ENCODE measurements around the gene CLPSL2. TPM values are rescaled to one million over a fixed set of nuclear protein-coding genes. Genes with fewer than 3 reads are reported as not detected.

CLPSL2 gene
- total RNA-seq, 1 donor from 2014 or later = not detected

- DNase-seq = no peak
- H3K27ac Mint-ChIP-seq (ENCODE audit: unreplicated experiment) = no peak overlapping the region
- no peak for TF ChIP-seq CTCF (IDR thresholded peaks at IDR 0.05; ENCODE audit: partially characterized antibody, unreplicated experiment)
- H3K36me3 Mint-ChIP-seq (ENCODE audit: unreplicated experiment) = no peaks in the 10 kb centered on the region
- H3K4me3 Mint-ChIP-seq (ENCODE audit: unreplicated experiment) = no peak overlapping the region
- no peaks in the 10 kb centered on the region for H3K27me3 Mint-ChIP-seq (ENCODE audit: unreplicated experiment)
- peaks cover 5% of the 10 kb centered on the region for H3K9me3 Mint-ChIP-seq (ENCODE audit: unreplicated experiment)
- peaks cover 11% of the 10 kb centered on the region for H3K4me1 Mint-ChIP-seq (ENCODE audit: low read depth, unreplicated experiment)
These were observed 19.2 kb downstream of the CLPSL2 start for GRCh38 chr6:35795453-35796071.

- H3K27ac Mint-ChIP-seq (ENCODE audit: unreplicated experiment) = no peak overlapping the region
These were observed 19.8 kb downstream of the CLPSL2 start for GRCh38 chr6:35796236-35796635.

DNA sequence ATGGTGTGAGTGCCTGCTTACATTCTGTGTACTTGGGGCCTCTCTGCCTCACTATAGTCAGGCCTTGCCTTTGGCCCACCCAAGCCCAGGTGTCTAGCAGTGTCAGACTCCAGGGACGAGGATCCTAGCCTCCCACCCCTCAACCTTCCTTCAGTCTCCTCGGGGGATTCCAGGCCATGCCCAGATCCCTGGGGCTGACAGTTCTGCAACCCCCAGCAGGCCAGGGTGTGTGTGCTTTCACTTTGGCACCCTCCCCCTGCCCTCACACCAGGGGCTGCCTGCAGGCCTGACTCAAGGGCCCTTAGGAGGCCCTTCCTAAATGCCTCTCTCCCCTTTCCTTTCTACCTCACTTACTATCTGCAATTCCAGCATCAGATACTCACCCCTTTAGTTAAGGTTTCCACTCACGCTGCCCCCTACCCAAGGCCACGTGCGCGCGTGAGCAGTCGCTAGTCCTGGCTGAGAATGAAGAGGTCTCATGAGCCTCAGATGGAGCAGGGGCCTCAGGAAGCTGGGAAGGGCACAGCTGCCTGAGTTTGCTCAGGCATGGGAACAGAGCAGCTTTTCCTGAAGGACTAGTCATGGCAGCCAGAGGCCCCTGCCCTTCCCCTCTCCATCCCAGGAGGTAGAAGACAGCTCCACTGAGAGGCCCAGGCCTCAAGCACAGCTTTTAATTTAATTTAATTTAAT, 21.6 kb downstream of the CLPSL2 start:
- Mint-ChIP-seq H3K27me3 (ENCODE audit: unreplicated experiment) (no peaks in the 10 kb centered on the region), H3K36me3 (ENCODE audit: unreplicated experiment) (no peaks in the 10 kb centered on the region), H3K4me3 (ENCODE audit: unreplicated experiment) (no peak overlapping the region), H3K9me3 (ENCODE audit: unreplicated experiment) (peaks cover 5% of the 10 kb centered on the region), H3K27ac (ENCODE audit: unreplicated experiment) (no peak overlapping the region), H3K4me1 (ENCODE audit: low read depth, unreplicated experiment) (peaks cover 11% of the 10 kb centered on the region)
- DNase-seq = peak; percentile 31
- no peak for TF ChIP-seq CTCF (IDR thresholded peaks at IDR 0.05; ENCODE audit: partially characterized antibody, unreplicated experiment)

More at GRCh38 chr6:35796236-35796635, 19.8 kb downstream of the CLPSL2 start:
- Mint-ChIP-seq H3K27me3 (ENCODE audit: unreplicated experiment) (no peaks in the 10 kb centered on the region), H3K9me3 (ENCODE audit: unreplicated experiment) (peaks cover 5% of the 10 kb centered on the region), H3K4me1 (ENCODE audit: low read depth, unreplicated experiment) (peaks cover 11% of the 10 kb centered on the region), H3K4me3 (ENCODE audit: unreplicated experiment) (no peak overlapping the region), H3K36me3 (ENCODE audit: unreplicated experiment) (no peaks in the 10 kb centered on the region)
- TF ChIP-seq CTCF (IDR thresholded peaks at IDR 0.05; ENCODE audit: partially characterized antibody, unreplicated experiment) = no peak
- no peak for DNase-seq

GRCh38 chr6:35798706-35799105, 22.3 kb downstream of the CLPSL2 start:
- TF ChIP-seq CTCF (IDR thresholded peaks at IDR 0.05; ENCODE audit: partially characterized antibody, unreplicated experiment) = no peak
- Mint-ChIP-seq H3K27me3 (ENCODE audit: unreplicated experiment) (no peaks in the 10 kb centered on the region), H3K9me3 (ENCODE audit: unreplicated experiment) (peaks cover 3% of the 10 kb centered on the region), H3K4me3 (ENCODE audit: unreplicated experiment) (no peak overlapping the region), H3K27ac (ENCODE audit: unreplicated experiment) (no peak overlapping the region), H3K4me1 (ENCODE audit: low read depth, unreplicated experiment) (peaks cover 11% of the 10 kb centered on the region), H3K36me3 (ENCODE audit: unreplicated experiment) (no peaks in the 10 kb centered on the region)
- no peak for DNase-seq

DNA sequence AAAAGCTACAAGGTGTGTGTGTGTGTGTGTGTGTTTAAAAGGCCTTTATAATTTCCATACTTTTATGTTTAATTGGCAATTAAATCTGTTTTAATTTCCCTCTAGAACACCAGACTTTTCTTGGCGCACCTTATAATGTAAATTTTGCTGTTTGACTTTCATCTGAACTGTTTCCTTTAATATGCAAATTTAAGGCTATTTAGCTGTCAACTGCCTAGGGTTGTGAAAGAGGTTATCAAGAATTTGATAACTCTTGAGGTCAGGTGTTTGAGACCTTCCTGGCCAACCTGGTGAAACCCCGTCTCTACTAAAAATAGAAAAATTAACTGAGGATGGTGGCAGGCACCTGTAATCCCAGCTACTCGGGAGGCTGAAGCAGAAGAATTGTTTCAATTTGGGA, 24.8 kb downstream of the CLPSL2 start:
- Mint-ChIP-seq H3K9me3 (ENCODE audit: unreplicated experiment) (peaks cover 2% of the 10 kb centered on the region), H3K27me3 (ENCODE audit: unreplicated experiment) (no peaks in the 10 kb centered on the region), H3K36me3 (ENCODE audit: unreplicated experiment) (no peaks in the 10 kb centered on the region), H3K27ac (ENCODE audit: unreplicated experiment) (no peak overlapping the region), H3K4me3 (ENCODE audit: unreplicated experiment) (no peak overlapping the region), H3K4me1 (ENCODE audit: low read depth, unreplicated experiment) (peaks cover 15% of the 10 kb centered on the region)
- no peak for DNase-seq
- no peak for TF ChIP-seq CTCF (IDR thresholded peaks at IDR 0.05; ENCODE audit: partially characterized antibody, unreplicated experiment)

Data from glutamatergic neuron (in vitro differentiated cells).